Neural crest cell (in vitro differentiated cells): ENCODE data around the gene SAP25. TPM values are rescaled to one million over a fixed set of nuclear protein-coding genes. Genes with fewer than 3 reads are reported as not detected.
"Not testable (repeated sequence)": the region's sequence is repeated elsewhere in the genome, so short reads cannot be mapped to it uniquely, and the experiment has no call there.

Source experiments
- DNase-seq: peaks from one replicate; pipeline ENCODE4 v3.0.0; 2021; ENCODE audit warnings: low read depth, mixed read lengths, low spot score
- H3K27ac Mint-ChIP-seq: one replicate; pipeline ENCODE4 v1.8.0; 2021; ENCODE audit warnings: mild to moderate bottlenecking, mixed read lengths; ENCODE audit not compliant: unreplicated experiment
- H3K27me3 Mint-ChIP-seq: 2 replicates; pipeline ENCODE4 v1.8.0; 2021; ENCODE audit warnings: low read depth, mild to moderate bottlenecking, mixed read lengths
- H3K36me3 Mint-ChIP-seq: 2 replicates; pipeline ENCODE4 v1.8.0; 2021; ENCODE audit warnings: low read depth, mild to moderate bottlenecking, mixed read lengths
- H3K4me1 Mint-ChIP-seq: 2 replicates; pipeline ENCODE4 v1.8.0; 2021; ENCODE audit warnings: mixed read lengths
- H3K4me3 Mint-ChIP-seq: one replicate; pipeline ENCODE4 v1.8.0; 2021; ENCODE audit warnings: mild to moderate bottlenecking, mixed read lengths
- H3K9me3 Mint-ChIP-seq: 2 replicates; pipeline ENCODE4 v1.8.0; 2021; ENCODE audit warnings: mixed read lengths
- total RNA-seq: library from RNA; stranded (reverse); gene quantifications from 2 replicates; pipeline ENCODE4 v1.2.1, GENCODE V29; 2021
- TF ChIP-seq, protein P1 (sequence below): fragments of 200-600 bp; sonication (generic); conservative IDR thresholded peaks from 2 replicates; pipeline ENCODE4 v1.5.0; 2021; ENCODE audit warnings: antibody characterized with exemption, mild to moderate bottlenecking

Gene SAP25
- total RNA-seq, 1 donor from 2014 or later, result 3.4 TPM

DNA sequence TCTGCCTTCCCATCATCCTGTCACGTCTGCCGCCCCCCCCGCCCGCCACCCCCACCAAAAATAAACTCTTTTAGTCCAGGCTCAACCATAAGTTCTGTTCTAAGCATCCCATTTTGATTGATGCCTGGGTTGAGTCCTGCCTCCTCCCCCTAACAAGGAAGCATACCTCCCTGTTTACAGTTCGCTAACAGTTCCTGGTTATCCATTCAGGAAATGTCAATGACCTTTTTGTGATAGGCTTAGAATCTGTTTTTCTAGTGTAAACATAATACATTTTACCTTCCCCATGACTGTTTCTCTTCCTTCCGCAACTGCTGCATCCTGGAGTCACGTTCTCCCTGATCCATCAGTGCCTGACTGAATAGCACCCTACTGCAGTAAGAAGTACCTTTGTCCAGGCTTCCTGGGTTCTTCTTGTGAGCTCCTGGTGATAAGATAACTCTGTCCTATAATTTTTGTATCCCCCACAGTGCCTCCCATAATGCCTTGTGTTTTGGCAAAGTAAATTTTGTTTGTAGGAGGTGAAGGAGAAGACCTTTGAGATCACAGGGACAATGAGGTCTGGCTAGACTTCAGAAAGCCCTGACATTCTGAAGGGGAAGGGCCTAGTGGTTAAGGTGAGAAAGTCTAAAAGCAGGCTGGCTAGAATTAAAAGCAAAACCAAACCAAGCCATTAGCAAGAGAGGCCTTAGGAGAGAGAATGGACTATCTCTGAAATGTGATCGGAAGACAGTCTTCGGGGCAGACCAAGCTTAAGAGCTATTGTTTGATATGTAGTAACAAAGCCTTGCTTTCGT lies 27.4 kb downstream of the SAP25 start:
- TF ChIP-seq, protein P1, sequence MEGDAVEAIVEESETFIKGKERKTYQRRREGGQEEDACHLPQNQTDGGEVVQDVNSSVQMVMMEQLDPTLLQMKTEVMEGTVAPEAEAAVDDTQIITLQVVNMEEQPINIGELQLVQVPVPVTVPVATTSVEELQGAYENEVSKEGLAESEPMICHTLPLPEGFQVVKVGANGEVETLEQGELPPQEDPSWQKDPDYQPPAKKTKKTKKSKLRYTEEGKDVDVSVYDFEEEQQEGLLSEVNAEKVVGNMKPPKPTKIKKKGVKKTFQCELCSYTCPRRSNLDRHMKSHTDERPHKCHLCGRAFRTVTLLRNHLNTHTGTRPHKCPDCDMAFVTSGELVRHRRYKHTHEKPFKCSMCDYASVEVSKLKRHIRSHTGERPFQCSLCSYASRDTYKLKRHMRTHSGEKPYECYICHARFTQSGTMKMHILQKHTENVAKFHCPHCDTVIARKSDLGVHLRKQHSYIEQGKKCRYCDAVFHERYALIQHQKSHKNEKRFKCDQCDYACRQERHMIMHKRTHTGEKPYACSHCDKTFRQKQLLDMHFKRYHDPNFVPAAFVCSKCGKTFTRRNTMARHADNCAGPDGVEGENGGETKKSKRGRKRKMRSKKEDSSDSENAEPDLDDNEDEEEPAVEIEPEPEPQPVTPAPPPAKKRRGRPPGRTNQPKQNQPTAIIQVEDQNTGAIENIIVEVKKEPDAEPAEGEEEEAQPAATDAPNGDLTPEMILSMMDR, result no peak
- H3K4me3 Mint-ChIP-seq, result no peak overlapping the region
- H3K27ac Mint-ChIP-seq, result peak overlapping the region; percentile 62
- DNase-seq, result no peak
- peaks cover 2% of the 10 kb centered on the region for H3K36me3 Mint-ChIP-seq
- H3K9me3 Mint-ChIP-seq, result no peaks in the 10 kb centered on the region
- H3K4me1 Mint-ChIP-seq, result peaks cover 33% of the 10 kb centered on the region
- no peaks in the 10 kb centered on the region for H3K27me3 Mint-ChIP-seq

DNA sequence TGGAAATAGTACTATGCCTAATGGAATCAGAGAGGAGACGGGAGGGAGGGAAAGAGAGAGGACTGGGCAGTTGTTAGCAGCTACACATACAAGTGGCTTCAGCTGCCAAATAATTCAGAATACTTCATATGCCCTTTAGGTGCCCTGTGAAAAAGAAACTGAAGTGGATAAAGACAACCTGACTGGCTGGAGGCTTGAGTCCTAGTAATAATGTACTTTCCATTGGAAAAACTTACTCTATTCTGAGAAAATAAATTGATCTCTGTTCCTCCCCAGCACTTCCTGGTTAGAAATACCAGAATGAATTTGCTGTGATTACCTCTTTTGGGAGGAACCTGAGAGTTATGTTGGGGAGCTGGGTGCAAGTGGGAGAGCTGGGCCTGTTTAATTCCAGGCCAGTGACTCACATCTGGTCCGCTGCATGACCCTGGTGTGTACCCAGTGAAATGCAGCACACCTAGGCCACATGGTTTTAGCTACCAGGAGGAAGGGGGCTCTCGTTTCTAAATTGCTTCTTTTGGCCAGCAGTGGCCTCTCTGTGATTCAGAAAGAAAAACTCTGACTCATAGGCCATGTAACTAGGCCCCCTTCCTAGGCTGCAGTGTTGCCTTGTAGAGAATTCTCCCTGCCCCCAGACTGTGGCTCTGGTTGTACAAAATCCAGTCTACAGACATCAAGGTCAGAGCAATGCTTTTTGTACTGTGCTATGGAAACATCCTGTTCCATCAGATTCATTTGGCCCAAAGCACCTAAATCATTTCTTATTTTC lies 28.2 kb downstream of the SAP25 start:
- no peaks in the 10 kb centered on the region for H3K9me3 Mint-ChIP-seq
- H3K4me3 Mint-ChIP-seq, result no peak overlapping the region
- H3K27ac Mint-ChIP-seq, result peak overlapping the region; percentile 76
- H3K4me1 Mint-ChIP-seq, result peaks cover 37% of the 10 kb centered on the region
- no peak for DNase-seq
- no peaks in the 10 kb centered on the region for H3K27me3 Mint-ChIP-seq
- peaks cover 2% of the 10 kb centered on the region for H3K36me3 Mint-ChIP-seq
- TF ChIP-seq, protein P1, result peak; percentile 16

DNA sequence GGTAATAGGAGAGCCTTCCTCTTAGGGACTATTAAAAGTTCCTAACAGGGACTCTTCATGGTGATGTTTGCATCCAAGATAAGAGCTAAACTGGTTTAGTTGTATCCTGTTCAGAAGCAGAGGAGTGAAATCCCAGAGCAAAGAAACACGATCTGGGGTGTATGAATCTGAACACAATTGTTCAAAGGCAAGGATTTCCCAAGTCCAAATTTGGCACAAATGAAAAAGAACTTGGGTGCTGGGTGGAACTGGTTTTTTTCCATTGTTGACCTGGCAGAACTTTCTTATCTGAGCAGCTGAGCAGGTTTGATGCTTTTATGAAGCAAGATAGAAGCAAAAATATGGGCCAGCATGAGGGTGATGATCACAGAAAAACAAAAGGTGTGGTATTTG lies 28.7 kb downstream of the SAP25 start:
- TF ChIP-seq, protein P1, result no peak
- H3K27ac Mint-ChIP-seq, result peak overlapping the region; percentile 76
- no peak overlapping the region for H3K4me3 Mint-ChIP-seq
- H3K27me3 Mint-ChIP-seq, result no peaks in the 10 kb centered on the region
- peaks cover 38% of the 10 kb centered on the region for H3K4me1 Mint-ChIP-seq
- no peak for DNase-seq
- no peaks in the 10 kb centered on the region for H3K36me3 Mint-ChIP-seq
- H3K9me3 Mint-ChIP-seq, result no peaks in the 10 kb centered on the region

DNA sequence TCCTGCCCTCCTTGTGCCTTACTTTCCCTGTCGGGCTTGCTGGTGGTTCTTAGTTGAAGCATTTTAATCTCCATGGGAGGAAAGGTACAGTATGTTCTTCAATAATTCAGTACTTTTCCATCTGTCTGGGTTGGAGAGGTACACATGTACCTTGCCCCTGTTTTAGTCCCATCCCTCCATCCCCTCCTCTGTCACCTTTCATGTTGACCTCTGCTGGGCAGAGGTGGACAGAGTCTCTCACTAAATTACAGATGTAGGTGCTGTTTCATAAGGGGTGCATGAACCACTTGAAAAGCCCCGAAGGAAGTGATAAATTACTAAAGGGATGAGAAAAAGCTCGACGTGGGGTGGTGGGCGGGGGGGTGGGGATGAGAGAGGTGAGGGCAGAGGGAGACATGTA lies 29.3 kb downstream of the SAP25 start:
- Mint-ChIP-seq H3K27me3 (no peaks in the 10 kb centered on the region), H3K27ac (no peak overlapping the region), H3K4me1 (peaks cover 42% of the 10 kb centered on the region), H3K36me3 (no peaks in the 10 kb centered on the region), H3K4me3 (no peak overlapping the region), H3K9me3 (no peaks in the 10 kb centered on the region)
- no peak for DNase-seq
- TF ChIP-seq, protein P1, result no peak

DNA sequence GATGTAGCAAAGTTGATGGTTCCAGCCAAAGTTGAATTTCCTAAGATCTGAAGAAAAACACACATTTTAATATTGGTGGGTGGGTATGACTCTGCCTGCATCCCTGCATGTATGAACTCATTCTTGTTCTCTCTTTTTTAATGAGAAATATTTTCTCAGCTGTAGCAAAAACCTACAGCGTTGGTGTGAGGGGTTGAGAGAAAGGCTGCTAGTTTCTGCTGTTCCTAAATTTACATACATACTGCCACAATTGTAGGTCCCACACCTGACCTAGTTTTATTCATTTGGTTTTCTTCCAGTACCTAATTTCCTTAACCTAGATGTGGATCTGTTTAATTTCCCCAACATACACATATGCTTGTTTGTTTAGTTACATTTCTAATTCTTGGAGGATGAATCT lies 30.1 kb downstream of the SAP25 start:
- no peaks in the 10 kb centered on the region for H3K9me3 Mint-ChIP-seq
- no peak overlapping the region for H3K4me3 Mint-ChIP-seq
- TF ChIP-seq, protein P1, result no peak

DNA sequence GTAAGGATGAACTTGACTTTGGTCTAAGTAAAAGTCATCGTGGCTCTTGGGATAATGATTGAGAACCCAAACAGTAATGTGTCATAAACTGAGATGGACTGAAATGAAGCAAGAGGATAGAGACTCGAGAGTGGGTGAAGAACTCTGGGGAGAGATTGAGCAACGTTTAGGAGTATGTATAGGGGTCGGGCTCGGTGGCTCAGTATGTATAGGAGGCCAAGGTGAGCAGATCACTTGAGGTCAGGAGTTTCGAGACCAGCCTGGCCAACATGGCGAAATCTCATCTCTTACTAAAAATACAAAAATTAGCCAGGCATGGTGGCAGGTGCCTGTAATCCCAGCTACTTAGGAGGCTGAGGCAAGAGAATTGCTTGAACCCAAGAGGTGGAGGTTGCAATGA lies 32.4 kb downstream of the SAP25 start:
- Mint-ChIP-seq H3K4me3 (peak overlapping the region; percentile 42), H3K4me1 (peaks cover 42% of the 10 kb centered on the region)
- H3K27ac Mint-ChIP-seq, H3K36me3 Mint-ChIP-seq, DNase-seq, H3K9me3 Mint-ChIP-seq, H3K27me3 Mint-ChIP-seq: not testable (repeated sequence)

More for the DNA sequence above, 30.1 kb downstream of the SAP25 start:
- Mint-ChIP-seq H3K4me1 (peaks cover 49% of the 10 kb centered on the region), H3K27ac (no peak overlapping the region), H3K36me3 (no peaks in the 10 kb centered on the region), H3K27me3 (no peaks in the 10 kb centered on the region)
- no peak for DNase-seq
